Mucosa of rectum (tissue), 2 donors: ENCODE measurements around the gene DHX30.

Experiments used
- H3K27ac ChIP-seq, 2 donors: one replicate each; pipeline ENCODE4 v1.7.0; 2013; ENCODE audit warnings: inconsistent platforms in 2 of 2, low read depth in 2 of 2, low read length in 2 of 2
- H3K27me3 ChIP-seq, 2 donors: one replicate each; pipeline ENCODE4 v1.7.0; 2013; ENCODE audit warnings: low read length in 2 of 2; ENCODE audit not compliant: control insufficient read depth in 2 of 2, insufficient read depth in 2 of 2
- H3K36me3 ChIP-seq, 2 donors: one replicate each; pipeline ENCODE4 v1.7.0; 2013; ENCODE audit warnings: low read length in 2 of 2; ENCODE audit not compliant: control insufficient read depth in 2 of 2, insufficient read depth in 2 of 2
- H3K4me1 ChIP-seq, 2 donors: one replicate each; pipeline ENCODE4 v1.7.0; 2013; ENCODE audit warnings: low read length in 2 of 2, mild to moderate bottlenecking in 1 of 2; ENCODE audit not compliant: control insufficient read depth in 2 of 2, insufficient read depth in 2 of 2
- H3K4me3 ChIP-seq, 2 donors: one replicate each; pipeline ENCODE4 v1.7.0; 2013; ENCODE audit warnings: low read length in 2 of 2
- H3K9ac ChIP-seq, 2 donors: one replicate each; pipeline ENCODE4 v1.7.0; 2013; ENCODE audit warnings: low read length in 2 of 2, low read depth in 1 of 2, mild to moderate bottlenecking in 1 of 2
- H3K9me3 ChIP-seq, 2 donors: one replicate each; pipeline ENCODE4 v1.7.0; 2013; ENCODE audit warnings: low read length in 2 of 2; ENCODE audit not compliant: control insufficient read depth in 2 of 2
- donor health status: healthy.
- donor health status: Normal muscosa, but diverticular disease.

DHX30 gene

GRCh38 chr3:47895241-47895640 is 92.3 kb downstream of the DHX30 start:
- no peaks in the 10 kb centered on the region for H3K27me3 ChIP-seq
- H3K27ac ChIP-seq: no peak overlapping the region
- no peaks in the 10 kb centered on the region for H3K4me1 ChIP-seq
- no peak overlapping the region for H3K4me3 ChIP-seq
- H3K9ac ChIP-seq: no peak overlapping the region
- peaks cover 15 to 20% of the 10 kb centered on the region in 2 donors for H3K36me3 ChIP-seq
- H3K9me3 ChIP-seq: no peaks in the 10 kb centered on the region

DNA sequence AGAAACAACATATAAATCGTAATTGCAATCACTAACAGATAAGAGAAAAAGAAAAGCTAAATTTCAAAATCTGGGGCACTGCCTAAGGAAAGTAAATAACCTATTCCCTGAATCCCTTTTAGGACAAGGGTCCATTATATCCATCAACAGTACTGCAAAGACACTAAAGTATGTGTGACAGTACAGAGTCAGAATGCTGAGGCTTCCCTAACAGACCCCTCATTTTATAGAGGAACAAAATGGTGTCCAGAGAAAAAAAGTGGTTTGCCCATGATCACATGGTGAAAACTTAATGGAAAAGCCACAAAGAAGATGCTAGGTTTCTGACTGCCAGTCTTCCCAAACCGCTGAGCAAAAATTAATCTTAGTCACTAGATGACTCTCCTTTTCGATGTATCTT is 93.8 kb downstream of the DHX30 start:
- H3K4me3 ChIP-seq: no peak overlapping the region
- peaks cover 13 to 18% of the 10 kb centered on the region in 2 donors for H3K36me3 ChIP-seq
- H3K27ac ChIP-seq: no peak overlapping the region
- H3K4me1 ChIP-seq: no peaks in the 10 kb centered on the region
- H3K9me3 ChIP-seq: no peaks in the 10 kb centered on the region
- no peaks in the 10 kb centered on the region for H3K27me3 ChIP-seq
- no peak overlapping the region for H3K9ac ChIP-seq

DNA sequence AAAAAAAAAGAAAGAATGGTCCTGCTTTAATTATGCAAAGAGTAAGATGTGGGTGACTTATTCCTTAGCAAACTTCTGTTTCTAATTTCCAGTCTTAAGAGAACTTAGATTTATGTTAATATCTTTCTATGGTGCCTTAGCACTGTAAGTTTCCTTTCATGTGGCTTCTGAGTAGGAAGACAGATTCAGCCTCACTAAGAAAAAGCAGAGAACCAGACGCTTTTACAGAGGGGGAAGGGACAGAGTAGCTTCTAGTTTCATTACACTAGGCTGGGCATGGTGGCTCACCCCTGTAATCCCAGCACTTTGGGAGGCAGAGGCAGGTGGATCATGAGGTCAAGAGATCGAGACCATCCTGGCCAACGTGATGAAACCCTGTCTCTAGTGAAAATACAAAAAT is 95.0 kb downstream of the DHX30 start:
- Histone ChIP-seq H3K4me1 (no peaks in the 10 kb centered on the region), H3K36me3 (peaks cover 6 to 13% of the 10 kb centered on the region in 2 donors), H3K4me3 (no peak overlapping the region), H3K27ac (no peak overlapping the region), H3K9me3 (no peaks in the 10 kb centered on the region), H3K9ac (no peak overlapping the region), H3K27me3 (no peaks in the 10 kb centered on the region)

GRCh38 chr3:47899495-47900108 is 96.7 kb downstream of the DHX30 start:
- Histone ChIP-seq H3K27me3 (no peaks in the 10 kb centered on the region), H3K4me1 (no peaks in the 10 kb centered on the region), H3K27ac (no peak overlapping the region), H3K9me3 (no peaks in the 10 kb centered on the region), H3K9ac (no peak overlapping the region), H3K4me3 (no peak overlapping the region), H3K36me3 (peaks cover 6 to 13% of the 10 kb centered on the region in 2 donors)
